Spleen (tissue), 7 donors: Measurements from ENCODE around the gene KLHDC7B.

Experiments used
- CTCF ChIP-seq, 11 experiments: fragments of 200-600 bp in 7 of 11; fragments of 450-650 bp in 4 of 11; sonication (generic) in 4 of 11; IDR thresholded peaks in 8 of 11; conservative IDR thresholded peaks in 3 of 11; 1 replicate in 7 of 11; 2 replicates in 4 of 11; pipeline versions ENCODE4 v1.4.0 to v1.8.0; 2016 to 2021; ENCODE audit warnings: antibody characterized with exemption in 11 of 11, inconsistent platforms in 4 of 11, mild to moderate bottlenecking in 1 of 11
- POLR2A ChIP-seq, 3 donors: fragments of 450-650 bp; IDR thresholded peaks; one replicate each; pipeline ENCODE4 v1.5.1; 2017; ENCODE audit warnings: antibody characterized with exemption in 3 of 3, mild to moderate bottlenecking in 1 of 3
- donor health status: DM: no; HTN: no; CAD: no; lungs with moderate emphysema.
- donor health status: DM: no; HTN: no; CAD: no.
- donor health status: DM: no; HTN: no; CAD: no.

GRCh38 chr22:50522806-50523438 is 22.8 kb upstream of the KLHDC7B start:
- TF ChIP-seq CTCF (IDR thresholded peaks at IDR 0.05 in 8 of 11, conservative IDR thresholded peaks at IDR 0.05 in 3 of 11) (no peak), POLR2A (IDR thresholded peaks at IDR 0.05) (no peak)
